ENCODE results near the gene CYP39A1.

- TF ChIP-seq EZH2 (IDR thresholded peaks at IDR 0.05; ENCODE audit: low read depth, unreplicated experiment) (no peak), CTCF (conservative IDR thresholded peaks at IDR 0.05; ENCODE audit: low read depth in 2 of 2) (no peak), ZNF331 (CRISPR knock-in tag; IDR thresholded peaks at IDR 0.05; ENCODE audit: low read depth) (no peak), EZH2phosphoT487 (IDR thresholded peaks at IDR 0.05; ENCODE audit: unreplicated experiment) (no peak), REST (IDR thresholded peaks at IDR 0.05; ENCODE audit: unreplicated experiment) (no peak), JUNB (IDR thresholded peaks at IDR 0.05; ENCODE audit: unreplicated experiment) (no peak), ETS1 (IDR thresholded peaks at IDR 0.05) (no peak)
Observed at GRCh38 chr6:46637933-46638332, 14.7 kb downstream of the CYP39A1 start.
